CD14-positive monocyte (primary cell): ENCODE results near the gene RHEB. TPM values are rescaled to one million over a fixed set of nuclear protein-coding genes. Genes with fewer than 3 reads are reported as not detected.

Experiments
- DNase-seq, 3 donors: peaks; one replicate each; pipeline ENCODE4 v3.0.0-alpha.2; 2011 to 2022
- H2AFZ ChIP-seq: 2 replicates; pipeline ENCODE4 v1.6.0; 2012; ENCODE audit warnings: mild to moderate bottlenecking, low read depth, low read length, inconsistent platforms; ENCODE audit not compliant: insufficient read depth, poor library complexity, severe bottlenecking
- H3K27ac ChIP-seq, 2 donors: 1 replicate in 1 of 2; 2 replicates in 1 of 2; pipeline ENCODE4 v1.5.1; 2012 to 2013; ENCODE audit warnings: low read length in 2 of 2, control low read depth in 1 of 2, inconsistent platforms in 1 of 2, low read depth in 1 of 2, mild to moderate bottlenecking in 1 of 2
- H3K27me3 ChIP-seq, 2 donors: one replicate each; pipeline versions ENCODE4 v1.6.0 to v1.6.1; 2011 to 2013; ENCODE audit warnings: low read length in 2 of 2; ENCODE audit not compliant: control insufficient read depth in 2 of 2, insufficient read depth in 2 of 2
- H3K36me3 ChIP-seq, 2 donors: replicated peaks in 1 of 2; 1 replicate in 1 of 2; 2 replicates in 1 of 2; pipeline versions ENCODE4 v1.5.1 to v1.6.1; 2012 to 2013; ENCODE audit warnings: low read length in 2 of 2, control low read depth in 1 of 2, inconsistent platforms in 1 of 2, mild to moderate bottlenecking in 1 of 2; ENCODE audit not compliant: insufficient read depth in 2 of 2, control insufficient read depth in 1 of 2
- H3K4me1 ChIP-seq, 2 donors: 1 replicate in 1 of 2; 2 replicates in 1 of 2; pipeline versions ENCODE4 v1.5.1 to v1.6.1; 2012 to 2013; ENCODE audit warnings: low read length in 2 of 2, control low read depth in 1 of 2, inconsistent platforms in 1 of 2, mild to moderate bottlenecking in 1 of 2, moderate library complexity in 1 of 2; ENCODE audit not compliant: insufficient read depth in 2 of 2, control insufficient read depth in 1 of 2
- H3K4me2 ChIP-seq: replicated peaks from 2 replicates; pipeline ENCODE3; 2012; ENCODE audit warnings: low read length, moderate library complexity, mild to moderate bottlenecking; ENCODE audit not compliant: poor library complexity, severe bottlenecking; ENCODE audit errors: extremely low read depth
- H3K4me3 ChIP-seq, 3 experiments: fragments of 200-600 bp in 1 of 3; sonication (generic) in 1 of 3; replicated peaks in 1 of 3; 1 replicate in 2 of 3; 2 replicates in 1 of 3; pipeline ENCODE4 v1.5.1; 2011 to 2013; ENCODE audit warnings: low read length in 3 of 3, mild to moderate bottlenecking in 3 of 3, control low read depth in 2 of 3, low read depth in 2 of 3, inconsistent platforms in 1 of 3, moderate library complexity in 1 of 3
- H3K79me2 ChIP-seq: 2 replicates; pipeline ENCODE4 v1.6.0; 2012; ENCODE audit warnings: mild to moderate bottlenecking, control low read depth, inconsistent platforms, low read length, moderate library complexity; ENCODE audit not compliant: insufficient read depth
- H3K9ac ChIP-seq: 2 replicates; pipeline ENCODE4 v1.6.0; 2017; ENCODE audit warnings: low read length, mild to moderate bottlenecking; ENCODE audit not compliant: insufficient read depth, poor library complexity, severe bottlenecking
- H3K9me3 ChIP-seq, 2 donors: replicated peaks in 1 of 2; 1 replicate in 1 of 2; 2 replicates in 1 of 2; pipeline versions ENCODE4 v1.5.1 to v1.6.1; 2012 to 2013; ENCODE audit warnings: low read length in 2 of 2, control low read depth in 1 of 2; ENCODE audit not compliant: control insufficient read depth in 1 of 2, insufficient read depth in 1 of 2
- H4K20me1 ChIP-seq: 2 replicates; pipeline ENCODE4 v1.6.0; 2012; ENCODE audit warnings: mild to moderate bottlenecking, low read length, control low read depth, moderate library complexity; ENCODE audit not compliant: insufficient read depth
- H3K27ac Mint-ChIP-seq, 7 donors: one replicate each; pipeline ENCODE4 v1.8.0; 2020; ENCODE audit warnings: mild to moderate bottlenecking in 7 of 7, mixed read lengths in 7 of 7, moderate library complexity in 6 of 7, inconsistent platforms in 2 of 7
- H3K27me3 Mint-ChIP-seq, 3 donors: one replicate each; pipeline ENCODE4 v1.8.0; 2021 to 2022; ENCODE audit warnings: low read depth in 3 of 3, mild to moderate bottlenecking in 3 of 3, mixed read lengths in 3 of 3, moderate library complexity in 3 of 3, inconsistent platforms in 1 of 3
- H3K36me3 Mint-ChIP-seq, 2 donors: one replicate each; pipeline ENCODE4 v1.8.0; 2020; ENCODE audit warnings: mixed read lengths in 2 of 2, inconsistent platforms in 1 of 2, mild to moderate bottlenecking in 1 of 2
- H3K4me1 Mint-ChIP-seq: one replicate; pipeline ENCODE4 v1.8.0; 2020; ENCODE audit warnings: mild to moderate bottlenecking, mixed read lengths
- H3K4me3 Mint-ChIP-seq, 2 donors: one replicate each; pipeline ENCODE4 v1.8.0; 2020; ENCODE audit warnings: mild to moderate bottlenecking in 2 of 2, mixed read lengths in 2 of 2, moderate library complexity in 1 of 2
- H3K9me3 Mint-ChIP-seq, 7 donors: one replicate each; pipeline ENCODE4 v1.8.0; 2020 to 2022; ENCODE audit warnings: mixed read lengths in 7 of 7, mild to moderate bottlenecking in 6 of 7, moderate library complexity in 6 of 7, inconsistent platforms in 2 of 7
- CTCF ChIP-seq: fragments of 200-600 bp; IDR thresholded peaks from one replicate; pipeline ENCODE4 v1.8.0; 2022; ENCODE audit warnings: antibody characterized with exemption, mild to moderate bottlenecking
- WGBS: methylation state at CpG from one replicate; pipeline ENCODE4 v1.1.5; 2013; ENCODE audit warnings: missing lambda C conversion rate; ENCODE audit not compliant: insufficient coverage; 5-methylcytosine and 5-hydroxymethylcytosine counted together
- intact Hi-C, 2 donors: fragments of 100-400 bp; cut with micrococcal nuclease; formaldehyde crosslinking; loops; one replicate each; pipeline versions ENCODE4 v1.15.0 to v1.15.1; 2023
- polyA plus RNA-seq, 3 donors: library from polyadenylated mRNA; depleted of rRNA in 1 of 3; unstranded in 2 of 3; stranded (reverse) in 1 of 3; fragments of 300-500 nt in 2 of 3; fragments of >200 nt in 1 of 3; fragmentation: Illumina TruSeq in 2 of 3; gene quantifications; 1 replicate in 2 of 3; 2 replicates in 1 of 3; pipeline ENCODE4 v1.2.3, GENCODE V29; 2012 to 2021

RHEB gene
- polyA plus RNA-seq, 3 donors = 20.4 to 96.1 (median 95.8) TPM

DNA sequence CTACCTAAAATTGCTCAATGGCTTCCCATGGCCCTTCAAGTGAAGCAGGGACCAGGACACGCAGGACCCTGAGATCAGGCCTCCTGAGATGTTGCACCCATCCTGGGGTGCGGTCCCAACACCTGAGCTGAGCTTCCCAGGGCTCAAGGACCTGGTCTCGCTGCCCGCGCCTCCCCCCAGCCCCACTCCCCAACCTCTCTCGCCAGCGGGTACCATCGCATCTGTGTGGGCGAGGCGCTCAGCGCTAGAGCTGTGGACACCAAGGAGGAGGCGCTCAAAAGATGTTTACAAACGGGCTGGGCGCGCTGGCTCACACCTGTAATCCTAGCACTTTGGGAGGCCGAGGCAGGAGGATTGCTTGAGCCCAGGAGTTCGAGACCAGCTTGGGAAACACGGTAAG lies 72.4 kb downstream of the RHEB start:
- H3K9ac ChIP-seq = no peak overlapping the region
- H3K27me3 Mint-ChIP-seq = peaks cover 1 to 23% (median 21%) of the 10 kb centered on the region in 3 donors
- DNase-seq = no peak
- H3K4me3 Mint-ChIP-seq = no peak overlapping the region
- H3K4me2 ChIP-seq = no peak overlapping the region
- no peak overlapping the region for H3K27ac Mint-ChIP-seq
- H3K4me1 ChIP-seq = peaks cover 0 to 4% of the 10 kb centered on the region in 2 donors
- no peaks in the 10 kb centered on the region for H3K9me3 ChIP-seq
- WGBS = 95% methylated on average over 15 of the region's 18 CpGs
- TF ChIP-seq CTCF = no peak
- no peak overlapping the region for H3K4me3 ChIP-seq
- H3K27me3 ChIP-seq = peaks cover 0 to 9% of the 10 kb centered on the region in 2 donors
- no peaks in the 10 kb centered on the region for H3K36me3 Mint-ChIP-seq
- H3K79me2 ChIP-seq = no peaks in the 10 kb centered on the region
- no peaks in the 10 kb centered on the region for H3K9me3 Mint-ChIP-seq
- no peaks in the 10 kb centered on the region for H4K20me1 ChIP-seq
- no peak overlapping the region for H2AFZ ChIP-seq
- H3K27ac ChIP-seq = no peak overlapping the region
- peaks cover 2% of the 10 kb centered on the region for H3K4me1 Mint-ChIP-seq
- no peaks in the 10 kb centered on the region for H3K36me3 ChIP-seq
- intact Hi-C loops = loop anchor here (5.0 kb wide), 1 partner anchor 135 kb away; no protein-coding TSS in a partner anchor

DNA sequence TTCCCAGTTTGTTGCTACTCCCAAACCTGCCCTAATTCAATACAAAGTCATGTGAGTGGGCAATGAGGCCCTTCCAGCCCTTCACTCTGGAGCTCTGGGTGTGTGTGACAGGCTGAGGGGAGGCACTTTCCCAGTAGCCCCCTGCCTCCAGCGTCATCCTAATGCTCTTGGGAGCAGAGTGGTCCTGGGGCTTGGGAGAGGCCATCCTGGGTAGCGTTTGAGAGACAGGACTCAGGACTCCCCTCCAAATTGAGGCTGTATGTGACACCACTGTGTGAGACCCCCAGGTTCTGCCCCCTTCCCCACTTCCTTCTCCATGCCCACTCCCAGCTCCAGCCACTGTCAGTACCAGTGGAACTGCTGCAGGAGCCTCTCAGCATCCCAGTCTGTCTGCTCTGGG lies 73.3 kb downstream of the RHEB start:
- H3K4me1 ChIP-seq = peaks cover 3 to 9% of the 10 kb centered on the region in 2 donors
- no peak overlapping the region for H3K4me3 ChIP-seq
- H3K9me3 ChIP-seq = no peaks in the 10 kb centered on the region
- peaks cover 9% of the 10 kb centered on the region for H3K4me1 Mint-ChIP-seq
- DNase-seq = no peak
- H3K27me3 ChIP-seq = peaks cover 0 to 9% of the 10 kb centered on the region in 2 donors
- no peaks in the 10 kb centered on the region for H3K9me3 Mint-ChIP-seq
- no peak for TF ChIP-seq CTCF
- no peak overlapping the region for H3K27ac Mint-ChIP-seq
- H3K79me2 ChIP-seq = no peaks in the 10 kb centered on the region
- H3K36me3 Mint-ChIP-seq = no peaks in the 10 kb centered on the region
- H2AFZ ChIP-seq = no peak overlapping the region
- H3K4me3 Mint-ChIP-seq = no peak overlapping the region
- no peaks in the 10 kb centered on the region for H4K20me1 ChIP-seq
- peaks cover 0 to 26% (median 20%) of the 10 kb centered on the region in 3 donors for H3K27me3 Mint-ChIP-seq
- H3K4me2 ChIP-seq = no peak overlapping the region
- WGBS = 100% methylated on average over 1 of the region's 2 CpGs
- intact Hi-C loops = loop anchor here (5.0 kb wide), 1 partner anchor 134 kb away; no protein-coding TSS in a partner anchor
- no peak overlapping the region for H3K27ac ChIP-seq
- H3K9ac ChIP-seq = no peak overlapping the region
- no peaks in the 10 kb centered on the region for H3K36me3 ChIP-seq
